NCI-H1092 treated with DMSO at 0.1 percent for 48 hours (cell line): ENCODE data around the gene MAU2.
A peak's percentile ranks its signal among the peaks of the same experiment; 100 is the strongest.

Experiments
- DNase-seq: peaks from one replicate; lab custom pipeline; 2025; lab: John Stamatoyannopoulos, UW

The MAU2 gene

GRCh38 chr19:19306191-19306590 lies 14.4 kb upstream of the MAU2 start:
- DNase-seq, result no peak

GRCh38 chr19:19308373-19308772 lies 12.3 kb upstream of the MAU2 start:
- DNase-seq, result no peak

- no peak for DNase-seq
These were observed 5.2 kb upstream of the MAU2 start for GRCh38 chr19:19315444-19315843.

- no peak for DNase-seq
These were observed 4.5 kb upstream of the MAU2 start for GRCh38 chr19:19316082-19316481.

GRCh38 chr19:19319732-19320360 lies 783 bp upstream of the MAU2 start:
- no peak for DNase-seq

- no peak for DNase-seq
These were observed 530 bp downstream of the MAU2 start for GRCh38 chr19:19321141-19321577.

GRCh38 chr19:19324059-19324770 lies 3.6 kb downstream of the MAU2 start:
- no peak for DNase-seq

GRCh38 chr19:19327672-19328071 lies 7.0 kb downstream of the MAU2 start:
- DNase-seq, result no peak

- DNase-seq, result no peak
These were observed 8.5 kb downstream of the MAU2 start for GRCh38 chr19:19329126-19329525.

GRCh38 chr19:19334063-19334988 lies 13.7 kb downstream of the MAU2 start:
- DNase-seq, result no peak

GRCh38 chr19:19334989-19335344 lies 14.3 kb downstream of the MAU2 start:
- no peak for DNase-seq

- no peak for DNase-seq
These were observed 15.0 kb downstream of the MAU2 start for GRCh38 chr19:19335408-19336158.

- DNase-seq, result no peak
These were observed 16.0 kb downstream of the MAU2 start for GRCh38 chr19:19336597-19336996.

GRCh38 chr19:19337120-19337519 lies 16.5 kb downstream of the MAU2 start:
- DNase-seq, result no peak

GRCh38 chr19:19338082-19338481 lies 17.5 kb downstream of the MAU2 start:
- DNase-seq, result no peak

GRCh38 chr19:19341026-19341425 lies 20.4 kb downstream of the MAU2 start:
- DNase-seq, result no peak

- peak; percentile 25 for DNase-seq
These were observed 21.7 kb downstream of the MAU2 start for GRCh38 chr19:19342086-19343015.

- DNase-seq, result no peak
These were observed 22.4 kb downstream of the MAU2 start for GRCh38 chr19:19343016-19343362.

GRCh38 chr19:19343762-19344161 lies 23.1 kb downstream of the MAU2 start:
- no peak for DNase-seq

GRCh38 chr19:19345232-19345631 lies 24.6 kb downstream of the MAU2 start:
- no peak for DNase-seq

- no peak for DNase-seq
These were observed 25.3 kb downstream of the MAU2 start for GRCh38 chr19:19345970-19346369.
